Measurements from ENCODE around the gene TPGS2. TPM values are rescaled to one million over a fixed set of nuclear protein-coding genes. Genes with fewer than 3 reads are reported as not detected.
A peak's percentile ranks its signal among the peaks of the same experiment; 100 is the strongest.
"Not testable (repeated sequence)": the region's sequence is repeated elsewhere in the genome, so short reads cannot be mapped to it uniquely, and the experiment has no call there.

The TPGS2 gene
- total RNA-seq, 1 experiment from 2014 or later: 285 TPM

DNA sequence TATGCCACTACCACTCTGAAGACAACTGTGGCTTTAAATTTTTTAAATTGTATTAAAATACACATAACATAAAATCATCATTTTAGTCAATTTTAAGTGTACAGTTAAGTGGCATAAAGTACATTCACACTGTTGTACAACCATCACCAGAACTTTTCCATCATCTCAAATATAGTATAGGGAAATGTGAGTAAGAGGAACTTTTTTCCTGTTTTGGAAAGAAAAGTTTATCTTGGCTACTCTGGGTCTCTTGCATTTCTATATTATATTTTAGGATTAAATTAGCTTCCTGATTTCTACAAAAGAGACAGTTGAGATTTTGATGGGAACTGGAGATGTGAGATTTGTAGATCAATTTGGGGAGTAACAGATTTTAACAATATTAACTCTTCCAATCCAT, 3.3 kb downstream of the TPGS2 start:
- DNase-seq (ENCODE audit: low spot score): no peak

DNA sequence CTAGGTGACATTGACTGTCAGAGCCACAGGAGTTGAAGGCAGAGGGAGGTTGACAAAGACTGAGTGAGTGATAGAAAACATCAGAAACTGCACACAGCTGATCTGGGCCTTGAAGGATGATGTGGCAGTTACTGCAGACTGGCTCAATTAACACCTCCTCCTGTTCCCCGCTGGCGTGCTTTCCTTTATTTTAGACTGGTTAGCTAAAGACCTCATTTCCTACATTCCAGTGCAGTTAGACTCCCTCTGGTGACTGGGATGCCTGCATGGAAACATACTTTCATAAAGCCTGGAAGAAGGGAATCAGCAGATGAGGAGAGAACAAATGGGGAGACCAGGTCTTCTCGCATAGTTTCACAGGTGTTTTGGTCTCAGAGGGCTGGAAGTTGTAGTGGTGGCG, 7.1 kb downstream of the TPGS2 start:
- DNase-seq (ENCODE audit: low spot score): no peak

DNA sequence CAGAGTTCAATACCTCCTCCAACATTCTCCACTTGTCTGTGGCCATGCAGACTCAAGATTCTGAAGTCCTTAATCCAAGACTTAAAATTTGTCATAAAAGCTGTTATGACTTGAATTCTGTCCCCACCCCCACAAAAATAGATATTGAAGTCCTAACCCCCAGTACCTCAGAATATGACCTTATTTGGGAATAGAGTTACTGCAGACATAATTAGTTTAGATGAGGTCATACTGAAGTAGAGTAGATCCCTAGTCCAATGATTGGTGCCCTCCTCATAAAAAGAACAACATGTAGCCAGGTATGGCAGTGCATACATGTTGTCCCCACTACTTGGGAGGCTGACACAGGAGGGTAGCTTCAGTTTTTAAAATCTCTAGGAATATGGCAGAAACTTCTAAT, 9.2 kb downstream of the TPGS2 start:
- no peak for DNase-seq (ENCODE audit: low spot score)

DNA sequence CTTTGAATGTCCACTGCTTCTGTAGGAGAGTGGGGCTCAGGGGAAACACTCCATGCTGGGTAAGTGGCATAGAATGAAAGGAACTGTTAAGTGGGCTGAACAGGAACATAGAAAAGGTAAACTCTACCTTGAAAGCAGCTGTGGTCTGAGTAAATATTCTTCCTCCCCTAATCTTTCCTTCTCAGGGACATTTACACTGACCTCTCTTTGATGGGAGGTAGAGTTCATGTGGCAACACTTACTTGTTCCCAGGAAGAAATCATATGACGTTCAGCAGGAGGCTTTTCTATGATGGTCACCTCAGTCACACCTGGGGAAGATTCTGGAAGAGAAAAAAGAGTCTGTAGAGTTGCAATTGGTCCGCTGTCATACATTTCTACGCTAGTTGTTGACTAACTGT, 10.2 kb downstream of the TPGS2 start:
- no peak for DNase-seq (ENCODE audit: low spot score)

DNA sequence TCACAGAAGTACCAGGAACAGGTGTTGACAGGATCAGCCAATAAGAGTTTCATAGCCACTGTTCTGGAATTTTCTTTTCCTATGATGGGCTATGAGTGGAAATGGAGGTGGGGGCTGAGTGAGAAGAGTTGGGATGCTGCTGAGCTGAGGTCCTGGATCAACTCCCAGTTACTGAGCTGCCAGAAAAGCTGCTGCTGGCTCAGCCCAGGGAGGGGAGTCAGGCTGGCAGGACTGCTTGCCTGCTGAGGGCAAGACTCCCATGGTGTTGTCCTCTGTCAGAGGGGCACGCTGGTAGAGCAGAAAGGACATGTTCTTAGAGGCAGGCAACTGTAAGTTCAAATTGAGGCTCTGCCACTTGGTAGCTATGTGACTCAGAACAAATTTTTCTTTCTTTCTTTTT, 11.8 kb downstream of the TPGS2 start:
- no peak for DNase-seq (ENCODE audit: low spot score)

- not testable (repeated sequence) for DNase-seq (ENCODE audit: low spot score)
These were observed 12.7 kb downstream of the TPGS2 start for GRCh38 chr18:36816096-36816495.

- DNase-seq (ENCODE audit: low spot score): no peak
These were observed 13.8 kb downstream of the TPGS2 start for GRCh38 chr18:36814994-36815393.

- no peak for DNase-seq (ENCODE audit: low spot score)
These were observed 15.0 kb downstream of the TPGS2 start for GRCh38 chr18:36813824-36814223.

- no peak for DNase-seq (ENCODE audit: low spot score)
These were observed 15.6 kb downstream of the TPGS2 start for GRCh38 chr18:36813101-36813775.

DNA sequence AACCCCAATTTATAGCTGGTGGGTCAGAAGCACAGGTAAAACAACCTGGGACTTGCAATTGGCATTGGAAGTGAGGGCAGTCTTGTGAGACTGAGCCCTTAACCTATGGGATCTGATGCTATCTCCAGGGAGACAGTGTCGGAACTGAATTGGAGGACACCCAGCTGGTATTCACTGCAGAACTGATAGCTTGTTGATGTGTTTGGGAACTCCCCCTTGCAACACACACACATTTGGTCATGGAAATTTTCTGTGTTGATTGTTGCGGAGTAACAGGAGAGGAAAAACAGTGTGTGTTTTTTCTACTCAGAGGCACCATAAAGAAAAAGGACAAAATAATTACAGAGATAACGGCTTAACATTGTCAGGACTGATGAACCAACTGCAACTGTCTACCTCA, 16.1 kb downstream of the TPGS2 start:
- no peak for DNase-seq (ENCODE audit: low spot score)

- DNase-seq (ENCODE audit: low spot score): no peak
These were observed 16.8 kb downstream of the TPGS2 start for GRCh38 chr18:36811955-36812354.

DNA sequence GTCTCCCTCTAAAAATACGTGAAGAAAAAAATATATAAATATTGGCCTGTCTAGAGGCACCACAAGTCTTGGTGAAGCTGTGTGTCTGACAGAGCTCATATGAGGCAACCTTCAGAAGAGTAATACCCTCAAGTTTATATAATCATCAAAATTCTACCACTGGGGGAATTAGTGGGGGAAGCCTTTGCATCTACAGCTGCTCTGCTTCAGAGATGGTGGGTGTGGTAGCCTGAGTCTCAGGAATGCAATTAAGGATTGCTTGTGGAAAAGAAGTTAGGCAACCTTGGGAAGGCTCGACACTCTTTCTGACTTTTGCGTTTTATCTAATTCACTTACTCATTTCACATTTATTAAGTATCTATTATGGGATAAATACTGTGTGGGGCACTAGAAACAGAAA, 17.4 kb downstream of the TPGS2 start:
- DNase-seq (ENCODE audit: low spot score): no peak

- DNase-seq (ENCODE audit: low spot score): peak; percentile 62
These were observed 19.0 kb downstream of the TPGS2 start for GRCh38 chr18:36809590-36810381.

GRCh38 chr18:36808681-36809080, 20.1 kb downstream of the TPGS2 start:
- no peak for DNase-seq (ENCODE audit: low spot score)

DNA sequence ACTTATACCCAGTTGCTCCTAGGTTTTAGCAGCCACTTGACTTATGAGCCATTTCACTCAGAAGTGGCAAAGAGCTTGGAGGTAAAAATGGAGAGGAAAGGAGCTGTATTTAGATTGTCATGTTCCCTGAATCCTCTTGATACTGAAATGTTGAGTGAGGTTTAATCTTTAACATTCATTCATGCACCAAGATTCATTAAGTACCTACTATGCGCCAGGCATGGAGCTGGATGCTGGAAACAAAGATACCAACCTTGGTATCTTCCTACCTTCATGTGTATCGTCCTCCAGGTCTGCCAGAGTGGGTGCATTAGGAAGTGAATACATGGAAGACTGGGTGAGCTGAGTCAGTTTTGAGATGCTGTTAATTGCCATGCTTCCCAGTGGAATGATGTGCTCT, 23.7 kb downstream of the TPGS2 start:
- DNase-seq (ENCODE audit: low spot score): no peak

DNA sequence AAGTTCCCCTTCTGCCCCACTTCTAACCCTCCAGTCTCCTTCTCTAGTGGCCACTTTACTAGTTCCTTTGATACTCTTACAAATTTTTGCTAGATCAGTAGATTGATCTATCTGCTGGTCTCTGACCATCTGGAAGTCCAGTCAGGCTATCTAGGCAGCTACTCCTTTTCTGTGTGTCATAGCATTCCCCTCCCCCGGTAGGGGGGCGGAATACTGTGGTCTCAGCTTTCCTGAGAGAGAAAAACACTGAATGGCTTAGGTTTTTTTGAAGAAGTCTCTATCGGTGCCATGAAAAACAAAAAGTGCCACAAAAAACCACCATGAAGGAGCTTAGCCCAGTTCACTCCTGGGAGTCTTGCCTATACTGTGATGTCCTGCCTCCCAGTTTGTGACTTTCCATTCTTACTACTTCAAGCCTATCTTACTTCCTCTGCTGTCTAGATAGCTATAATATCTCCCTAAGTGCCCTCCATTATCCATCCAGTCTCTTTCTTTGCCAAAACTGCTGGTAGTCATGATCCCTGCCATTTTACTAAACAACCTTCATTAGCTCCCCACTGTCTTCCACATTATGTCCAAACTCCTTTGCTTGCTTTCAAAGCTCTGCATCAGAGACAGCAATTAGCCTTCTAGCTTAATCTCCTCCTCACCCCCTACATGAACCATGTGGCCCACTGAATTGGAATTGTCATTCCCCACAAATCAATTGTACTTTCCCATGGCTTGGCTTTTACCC, 29.9 kb downstream of the TPGS2 start:
- DNase-seq (ENCODE audit: low spot score): no peak

DNA sequence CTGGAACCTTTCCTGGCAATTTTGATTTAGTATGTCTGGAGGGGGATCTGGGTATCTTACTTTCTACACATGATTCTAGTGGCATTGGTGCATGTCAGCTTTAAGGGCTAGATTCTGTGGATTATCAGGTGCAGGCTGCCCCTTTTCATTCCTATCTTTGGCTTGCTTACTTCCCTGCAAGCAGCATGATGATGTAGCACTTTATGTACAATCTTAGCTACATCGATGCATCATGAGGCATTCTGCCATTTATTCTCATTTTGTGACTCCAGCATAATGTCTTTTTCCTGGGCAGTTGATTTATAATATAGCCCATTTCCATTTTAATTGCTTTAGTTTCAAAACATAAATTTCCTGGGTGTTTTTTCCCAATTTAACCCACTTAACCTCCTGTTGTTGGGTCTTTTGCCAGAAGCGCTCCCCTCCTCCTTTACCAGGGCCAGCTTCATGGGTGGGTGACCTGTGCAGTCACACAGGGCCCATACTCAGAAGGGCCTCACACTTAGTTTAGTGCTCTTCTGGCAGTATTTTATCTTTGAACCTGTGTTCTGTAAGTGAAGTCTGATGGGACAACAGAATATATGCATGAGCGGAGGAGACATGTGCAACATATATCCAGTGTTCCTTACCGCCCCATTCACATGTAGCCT, 36.0 kb downstream of the TPGS2 start:
- DNase-seq (ENCODE audit: low spot score): no peak

DNA sequence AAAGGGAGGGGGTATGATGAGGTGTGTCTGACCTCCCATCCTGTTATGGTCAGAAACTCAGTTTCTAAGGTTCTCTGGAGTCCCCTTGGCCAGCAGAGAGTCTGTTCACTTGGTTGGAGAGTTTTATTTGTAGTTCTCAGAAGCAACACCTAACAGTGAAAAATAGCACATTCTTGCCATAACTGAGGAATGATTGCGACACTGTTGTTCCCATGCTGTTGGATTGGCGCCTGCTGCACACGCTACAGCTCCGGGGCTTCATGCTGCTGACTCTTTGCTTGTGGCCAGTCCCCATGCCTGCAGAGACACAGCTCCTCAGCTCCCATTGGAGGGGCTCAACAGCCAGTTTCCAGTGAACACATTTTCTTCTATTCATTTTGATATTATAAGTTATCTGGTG, 42.1 kb downstream of the TPGS2 start:
- peak; percentile 68 for DNase-seq (ENCODE audit: low spot score)

DNA sequence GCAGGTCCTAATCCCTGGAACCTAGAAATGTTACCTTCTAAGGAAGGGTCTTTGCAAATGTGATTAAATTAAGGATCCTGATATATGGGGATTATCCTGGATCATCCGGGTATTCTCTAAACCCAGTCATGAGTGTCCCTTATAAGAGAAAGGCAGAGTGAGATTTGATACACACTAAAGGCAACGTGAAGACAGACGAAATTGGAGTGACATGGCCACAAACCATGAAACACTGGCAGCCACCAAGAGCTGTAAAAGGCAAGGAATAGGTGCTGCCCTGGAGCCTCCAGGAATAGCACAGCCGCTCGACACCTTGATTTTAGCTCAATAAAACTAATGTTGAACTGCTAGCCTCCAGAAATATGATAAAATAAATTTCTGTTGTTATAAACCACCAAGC, 45.0 kb downstream of the TPGS2 start:
- no peak for DNase-seq (ENCODE audit: low spot score)

DNA sequence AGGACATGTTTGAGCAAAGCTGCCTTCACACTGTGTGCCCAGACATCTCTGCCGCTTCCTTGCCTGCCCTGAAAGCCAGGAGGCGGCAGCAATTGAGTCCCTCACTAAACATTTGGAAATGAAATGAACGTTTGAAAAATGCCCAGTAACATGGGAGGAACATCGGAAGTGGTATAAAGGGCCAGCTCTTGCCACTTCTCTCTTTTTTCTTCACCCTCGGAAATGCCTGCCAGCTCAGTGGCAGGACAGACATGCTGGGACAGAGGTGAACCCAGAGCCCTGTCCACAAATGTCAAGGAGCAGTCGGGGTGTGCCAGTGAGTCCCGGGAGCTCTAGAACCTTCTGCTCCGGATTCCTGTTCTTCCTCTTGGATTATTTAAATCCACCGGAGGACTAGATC, 46.1 kb downstream of the TPGS2 start:
- DNase-seq (ENCODE audit: low spot score): no peak

DNA sequence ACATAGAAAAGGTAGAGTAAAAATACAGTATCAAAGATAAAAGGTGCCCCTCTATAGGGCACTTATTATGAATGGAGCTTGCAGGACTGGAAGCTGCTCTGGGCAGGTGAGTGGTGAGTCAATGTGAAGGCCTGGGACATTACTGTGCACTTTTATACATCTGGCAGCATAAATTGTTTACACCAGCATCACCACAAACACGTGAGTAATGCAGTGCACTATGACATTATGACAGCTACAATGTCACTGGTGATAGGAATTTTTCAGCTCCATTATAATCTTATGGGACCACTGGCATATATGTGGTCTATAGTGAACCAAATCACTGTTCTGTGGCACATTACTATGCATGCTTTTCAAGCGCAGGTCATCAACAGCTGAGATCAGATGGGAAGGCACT, 48.1 kb downstream of the TPGS2 start:
- DNase-seq (ENCODE audit: low spot score): peak; percentile 30

DNA sequence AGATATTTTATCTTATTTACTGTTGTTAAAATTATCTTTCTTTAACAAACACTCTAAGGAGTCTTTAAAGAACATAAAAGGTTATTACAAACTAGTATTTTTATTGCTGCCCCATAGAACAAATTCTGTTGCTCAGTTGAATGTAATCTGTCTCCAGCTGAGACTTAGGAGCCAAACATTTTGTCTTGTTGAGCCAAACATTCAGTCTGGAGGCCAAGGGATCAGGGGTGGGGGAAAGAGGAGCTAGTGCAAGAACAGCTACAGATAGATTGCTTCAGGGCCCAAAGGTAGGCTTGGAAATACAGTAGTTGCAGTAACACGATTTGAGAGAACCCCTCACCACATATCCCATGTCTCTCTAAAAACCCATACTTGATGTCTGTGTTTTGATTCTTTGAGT, 51.2 kb downstream of the TPGS2 start:
- DNase-seq (ENCODE audit: low spot score): no peak

Measured in A172 (cell line).